ENCODE measurements around the gene BMP8B.

- TF ChIP-seq EZH2 (IDR thresholded peaks at IDR 0.05; ENCODE audit: insufficient read depth, poor library complexity, severe bottlenecking), result no peak
- TF ChIP-seq EZH2phosphoT487 (IDR thresholded peaks at IDR 0.05; ENCODE audit: insufficient read depth, low read depth), result no peak
These were observed 11.8 kb downstream of the BMP8B start for GRCh38 chr1:39776886-39777285.

Data from GM23248 (cell line).